Hepatocyte (in vitro differentiated cells): ENCODE measurements around the gene NDUFB10. TPM values are rescaled to one million over a fixed set of nuclear protein-coding genes. Genes with fewer than 3 reads are reported as not detected.

Experiments
- DNase-seq: peaks from one replicate; pipeline ENCODE4 v3.0.0-alpha.2; 2016; ENCODE audit warnings: low spot score
- H2AFZ ChIP-seq: fragments of 200-600 bp; sonication (generic); 2 replicates; pipeline ENCODE4 v1.6.0; 2016; ENCODE audit warnings: antibody characterized with exemption, mild to moderate bottlenecking
- H3K27ac ChIP-seq: fragments of 200-600 bp; sonication (generic); 2 replicates; pipeline ENCODE4 v1.5.1; 2016; ENCODE audit warnings: mild to moderate bottlenecking
- H3K27me3 ChIP-seq: fragments of 200-600 bp; sonication (generic); 2 replicates; pipeline ENCODE4 v1.6.1; 2016
- H3K36me3 ChIP-seq: fragments of 200-600 bp; sonication (generic); replicated peaks from 2 replicates; pipeline ENCODE4 v1.5.1; 2016; ENCODE audit warnings: low read depth; ENCODE audit not compliant: insufficient read depth
- H3K4me1 ChIP-seq: fragments of 200-600 bp; sonication (generic); 2 replicates; pipeline ENCODE4 v1.5.1; 2016; ENCODE audit warnings: mild to moderate bottlenecking, moderate library complexity; ENCODE audit not compliant: insufficient read depth
- H3K4me2 ChIP-seq: fragments of 200-600 bp; sonication (generic); 2 replicates; pipeline ENCODE4 v1.6.0; 2016
- H3K4me3 ChIP-seq: fragments of 200-600 bp; sonication (generic); 2 replicates; pipeline ENCODE4 v1.5.1; 2016; ENCODE audit warnings: mild to moderate bottlenecking
- H3K79me2 ChIP-seq: fragments of 200-600 bp; sonication (generic); 2 replicates; pipeline ENCODE4 v1.6.0; 2017; ENCODE audit warnings: mild to moderate bottlenecking
- H3K9me2 ChIP-seq: fragments of 200-600 bp; sonication (generic); replicated peaks from 2 replicates; pipeline ENCODE4 v1.6.0; 2017; ENCODE audit warnings: mild to moderate bottlenecking; ENCODE audit not compliant: insufficient read depth
- H3K9me3 ChIP-seq: fragments of 200-600 bp; sonication (generic); 2 replicates; pipeline ENCODE4 v1.5.1; 2016; ENCODE audit warnings: low read depth, mild to moderate bottlenecking
- H4K20me1 ChIP-seq: fragments of 200-600 bp; sonication (generic); 2 replicates; pipeline ENCODE4 v1.6.0; 2016; ENCODE audit warnings: mild to moderate bottlenecking; ENCODE audit not compliant: insufficient read depth, poor library complexity, severe bottlenecking
- CTCF ChIP-seq: fragments of 200-600 bp; sonication (generic); IDR thresholded peaks from 2 replicates; pipeline ENCODE4 v1.5.1; 2016; ENCODE audit warnings: antibody characterized with exemption, mild to moderate bottlenecking; ENCODE audit not compliant: poor library complexity
- EZH2 ChIP-seq: fragments of 200-600 bp; sonication (generic); IDR thresholded peaks from 2 replicates; pipeline ENCODE4 v1.6.1; 2016; ENCODE audit warnings: antibody characterized with exemption, mild to moderate bottlenecking, borderline replicate concordance
- EZH2phosphoT487 ChIP-seq: fragments of 200-600 bp; sonication (generic); IDR thresholded peaks from one replicate; pipeline ENCODE4 v1.6.1; 2018; ENCODE audit warnings: antibody characterized with exemption, mild to moderate bottlenecking, low read depth, moderate library complexity; ENCODE audit not compliant: unreplicated experiment, severe bottlenecking
- WGBS: methylation state at CpG from one replicate; pipeline ENCODE4 v1.1.6; 2016; ENCODE audit warnings: low lambda C conversion rate; ENCODE audit errors: missing lambda C conversion rate; 5-methylcytosine and 5-hydroxymethylcytosine counted together
- polyA plus RNA-seq: library from polyadenylated mRNA; unstranded; fragments of >200 nt; fragmentation: Nextera tagmentation; extraction: Ambion mirVana; gene quantifications from 2 replicates; pipeline ENCODE4 v1.2.1, GENCODE V29; 2016
- total RNA-seq: library from RNA; depleted of rRNA; stranded (reverse); fragments of >200 nt; gene quantifications from 2 replicates; pipeline ENCODE4 v1.2.3, GENCODE V29; 2014

Gene NDUFB10
- total and polyA plus RNA-seq, 2 experiments from 2014 or later, result 234 to 244 TPM

GRCh38 chr16:1914988-1915387 lies 44.4 kb upstream of the NDUFB10 start:
- Histone ChIP-seq H3K9me3 (no peaks in the 10 kb centered on the region), H3K4me1 (peaks cover 13% of the 10 kb centered on the region), H3K79me2 (no peaks in the 10 kb centered on the region), H3K36me3 (no peaks in the 10 kb centered on the region), H3K27ac (no peak overlapping the region), H3K9me2 (no peaks in the 10 kb centered on the region), H2AFZ (no peak overlapping the region), H3K4me2 (no peak overlapping the region), H3K27me3 (peaks cover 49% of the 10 kb centered on the region), H3K4me3 (no peak overlapping the region), H4K20me1 (no peaks in the 10 kb centered on the region)
- TF ChIP-seq EZH2 (no peak), EZH2phosphoT487 (no peak), CTCF (no peak)
- no peak for DNase-seq
- 66% methylated on average over 8 of the region's 8 CpGs for WGBS

GRCh38 chr16:1915732-1916639 lies 43.4 kb upstream of the NDUFB10 start:
- Histone ChIP-seq H3K27me3 (peaks cover 57% of the 10 kb centered on the region), H4K20me1 (no peaks in the 10 kb centered on the region), H3K9me2 (no peaks in the 10 kb centered on the region), H3K79me2 (no peaks in the 10 kb centered on the region), H2AFZ (no peak overlapping the region), H3K4me3 (no peak overlapping the region), H3K9me3 (no peaks in the 10 kb centered on the region), H3K4me2 (no peak overlapping the region), H3K4me1 (peaks cover 11% of the 10 kb centered on the region), H3K36me3 (no peaks in the 10 kb centered on the region), H3K27ac (no peak overlapping the region)
- DNase-seq, result no peak
- WGBS, result 82% methylated on average over 19 of the region's 25 CpGs
- TF ChIP-seq EZH2 (no peak), CTCF (no peak), EZH2phosphoT487 (no peak)

GRCh38 chr16:1916640-1916990 lies 42.7 kb upstream of the NDUFB10 start:
- H3K79me2 ChIP-seq, result no peaks in the 10 kb centered on the region
- H3K4me3 ChIP-seq, result no peak overlapping the region
- no peaks in the 10 kb centered on the region for H3K9me3 ChIP-seq
- H3K4me2 ChIP-seq, result no peak overlapping the region
- no peak for DNase-seq
- H3K4me1 ChIP-seq, result peaks cover 11% of the 10 kb centered on the region
- no peak overlapping the region for H2AFZ ChIP-seq
- H3K27me3 ChIP-seq, result peaks cover 64% of the 10 kb centered on the region
- H3K27ac ChIP-seq, result no peak overlapping the region
- TF ChIP-seq EZH2phosphoT487 (no peak), CTCF (no peak), EZH2 (no peak)
- H3K9me2 ChIP-seq, result no peaks in the 10 kb centered on the region
- WGBS, result 25% methylated on average over 2 of the region's 5 CpGs
- H3K36me3 ChIP-seq, result no peaks in the 10 kb centered on the region
- H4K20me1 ChIP-seq, result no peaks in the 10 kb centered on the region
